Ovary (tissue), 9 donors: Measurements from ENCODE around the gene EIF5A. TPM values are rescaled to one million over a fixed set of nuclear protein-coding genes. Genes with fewer than 3 reads are reported as not detected.

ENCODE experiments used
- DNase-seq, 5 donors: peaks; one replicate each; pipeline ENCODE4 v3.0.0-alpha.2; 2019 to 2020
- H3K27ac ChIP-seq, 2 donors: fragments of 200-600 bp; one replicate each; pipeline versions ENCODE4 v1.5.1 to v1.8.0; 2019 to 2022
- H3K27me3 ChIP-seq: fragments of 200-600 bp; one replicate; pipeline ENCODE4 v1.8.0; 2022
- H3K36me3 ChIP-seq: fragments of 200-600 bp; sonication (generic); one replicate; pipeline ENCODE4 v1.5.1; 2019
- H3K4me1 ChIP-seq: one replicate; pipeline ENCODE4 v1.8.1; 2013; ENCODE audit warnings: mild to moderate bottlenecking, moderate library complexity; ENCODE audit not compliant: insufficient read depth
- H3K4me3 ChIP-seq: fragments of 200-600 bp; sonication (generic); one replicate; pipeline ENCODE4 v1.5.1; 2017
- H3K9me3 ChIP-seq, 2 donors: fragments of 200-600 bp in 1 of 2; sonication (generic) in 1 of 2; one replicate each; pipeline versions ENCODE4 v1.5.1 to v1.8.1; 2013 to 2019; ENCODE audit warnings: mild to moderate bottlenecking in 1 of 2, moderate library complexity in 1 of 2
- EP300 ChIP-seq: sonication (generic); formaldehyde crosslinking; IDR thresholded peaks from one replicate; pipeline ENCODE4 v1.6.1; 2017; ENCODE audit warnings: antibody characterized with exemption
- POLR2A ChIP-seq: fragments of 450-650 bp; IDR thresholded peaks from one replicate; pipeline ENCODE4 v1.6.1; 2017; ENCODE audit warnings: antibody characterized with exemption, mild to moderate bottlenecking, moderate library complexity
- WGBS, 3 donors: extraction: QIAGEN DNeasy Blood & Tissue Kit in 1 of 3; methylation state at CpG; one replicate each; pipeline versions ENCODE4 v1.1.5 to v1.1.7; 2013 to 2017; 5-methylcytosine and 5-hydroxymethylcytosine counted together
- intact Hi-C, 4 donors: fragments of 100-400 bp; cut with DNase I; formaldehyde crosslinking; loops; one replicate each; pipeline versions ENCODE4 v1.11.0 to v1.15.1; 2022 to 2023
- polyA plus RNA-seq, 2 donors: library from polyadenylated mRNA; stranded (reverse); fragments of 200-250 nt in 1 of 2; fragments of 350-450 nt in 1 of 2; fragmentation: Illumina TruSeq in 1 of 2; extraction: RNeasy Lipid Tissue Mini Kit (QIAGEN cat#74804) in 1 of 2; gene quantifications; one replicate each; pipeline ENCODE4 v1.2.3, GENCODE V29; 2013 to 2014
- total RNA-seq, 7 donors: library from RNA; depleted of rRNA in 2 of 7; stranded (reverse); fragments of >200 nt in 2 of 7; fragmentation: NEBNext Ultra II Directional in 3 of 7; extraction: Animal tissue kit (Norgen Biotek cat#: 25700) in 3 of 7; gene quantifications; one replicate each; pipeline versions ENCODE4 v1.1.0 to v1.2.4, GENCODE V29; 2016 to 2023
- TF ChIP-seq, protein P1 (sequence below), 3 donors: fragments of 450-650 bp in 2 of 3; fragments of 200-600 bp in 1 of 3; IDR thresholded peaks; one replicate each; pipeline versions ENCODE4 v1.5.1 to v1.8.0; 2016 to 2022; ENCODE audit warnings: antibody characterized with exemption in 3 of 3, mild to moderate bottlenecking in 1 of 3
- donor health status: DM: no; HTN: no; CAD: no; lungs with moderate emphysema.
- donor health status: DM: no; HTN: no; CAD: no.
- donor health status: Bipolar disorder and iron deficiency.
- donor health status: DM: yes; HTN: yes; CAD: no.
- donor health status: DM: no; HTN: no; CAD: no.
- donor health status: DM: yes; HTN: yes; CAD: no.

The EIF5A gene
- total and polyA plus RNA-seq, 9 donors = 55.9 to 302 (median 229) TPM

DNA sequence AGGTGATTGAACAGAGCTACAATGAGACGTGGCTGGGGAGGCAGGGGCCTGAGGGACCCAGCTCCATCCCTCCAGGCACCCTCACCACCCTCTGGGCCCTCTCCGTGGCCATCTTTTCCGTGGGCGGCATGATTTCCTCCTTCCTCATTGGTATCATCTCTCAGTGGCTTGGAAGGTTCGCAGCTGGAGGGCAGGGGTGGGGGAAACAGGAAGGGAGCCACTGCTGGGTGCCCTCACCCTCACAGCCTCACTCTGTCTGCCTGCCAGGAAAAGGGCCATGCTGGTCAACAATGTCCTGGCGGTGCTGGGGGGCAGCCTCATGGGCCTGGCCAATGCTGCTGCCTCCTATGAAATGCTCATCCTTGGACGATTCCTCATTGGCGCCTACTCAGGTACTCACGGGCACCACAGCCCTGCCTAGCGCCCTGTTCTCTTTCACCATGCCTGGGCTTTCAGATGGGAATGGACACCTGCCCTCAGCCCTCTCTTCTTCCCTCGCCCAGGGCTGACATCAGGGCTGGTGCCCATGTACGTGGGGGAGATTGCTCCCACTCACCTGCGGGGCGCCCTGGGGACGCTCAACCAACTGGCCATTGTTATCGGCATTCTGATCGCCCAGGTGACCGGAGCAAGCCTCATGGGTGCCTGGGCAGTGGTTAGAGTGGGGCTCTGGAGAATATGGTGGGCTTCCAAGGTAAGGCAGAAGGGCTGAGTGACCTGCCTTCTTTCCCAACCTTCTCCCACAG is 23.8 kb upstream of the EIF5A start:
- Histone ChIP-seq H3K9me3 (no peaks in the 10 kb centered on the region), H3K27me3 (no peaks in the 10 kb centered on the region), H3K4me1 (peaks cover 6% of the 10 kb centered on the region), H3K36me3 (no peaks in the 10 kb centered on the region), H3K27ac (no peak overlapping the region), H3K4me3 (no peak overlapping the region)
- TF ChIP-seq, protein P1, sequence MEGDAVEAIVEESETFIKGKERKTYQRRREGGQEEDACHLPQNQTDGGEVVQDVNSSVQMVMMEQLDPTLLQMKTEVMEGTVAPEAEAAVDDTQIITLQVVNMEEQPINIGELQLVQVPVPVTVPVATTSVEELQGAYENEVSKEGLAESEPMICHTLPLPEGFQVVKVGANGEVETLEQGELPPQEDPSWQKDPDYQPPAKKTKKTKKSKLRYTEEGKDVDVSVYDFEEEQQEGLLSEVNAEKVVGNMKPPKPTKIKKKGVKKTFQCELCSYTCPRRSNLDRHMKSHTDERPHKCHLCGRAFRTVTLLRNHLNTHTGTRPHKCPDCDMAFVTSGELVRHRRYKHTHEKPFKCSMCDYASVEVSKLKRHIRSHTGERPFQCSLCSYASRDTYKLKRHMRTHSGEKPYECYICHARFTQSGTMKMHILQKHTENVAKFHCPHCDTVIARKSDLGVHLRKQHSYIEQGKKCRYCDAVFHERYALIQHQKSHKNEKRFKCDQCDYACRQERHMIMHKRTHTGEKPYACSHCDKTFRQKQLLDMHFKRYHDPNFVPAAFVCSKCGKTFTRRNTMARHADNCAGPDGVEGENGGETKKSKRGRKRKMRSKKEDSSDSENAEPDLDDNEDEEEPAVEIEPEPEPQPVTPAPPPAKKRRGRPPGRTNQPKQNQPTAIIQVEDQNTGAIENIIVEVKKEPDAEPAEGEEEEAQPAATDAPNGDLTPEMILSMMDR (IDR thresholded peaks at IDR 0.05) = no peak
- TF ChIP-seq EP300 (no peak), POLR2A (no peak)
- WGBS, 3 donors = 87 to 91% (median 90%) methylated on average over 18 of the region's 18 CpGs
- intact Hi-C loops = loop anchor here in 1 of 4 donors (5.0 kb wide), 1 partner anchor 64 kb away; no protein-coding TSS in a partner anchor
- DNase-seq = no peak

DNA sequence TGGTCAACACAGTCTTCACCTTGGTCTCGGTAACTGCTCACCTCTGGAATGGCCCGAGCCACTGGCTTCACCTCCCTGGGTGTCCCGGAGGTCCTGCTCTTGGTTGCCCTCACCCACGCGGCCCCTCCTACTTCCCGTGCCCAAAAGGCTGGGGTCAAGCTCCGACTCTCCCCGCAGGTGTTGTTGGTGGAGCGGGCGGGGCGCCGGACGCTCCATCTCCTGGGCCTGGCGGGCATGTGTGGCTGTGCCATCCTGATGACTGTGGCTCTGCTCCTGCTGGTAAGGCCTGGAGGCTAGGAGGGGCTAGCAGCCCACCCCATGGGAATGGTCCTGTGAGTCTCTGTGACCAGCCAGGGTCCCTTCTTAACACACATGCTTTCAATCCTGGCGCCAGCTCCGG is 22.5 kb upstream of the EIF5A start:
- Histone ChIP-seq H3K9me3 (no peaks in the 10 kb centered on the region), H3K36me3 (no peaks in the 10 kb centered on the region), H3K4me1 (peaks cover 6% of the 10 kb centered on the region), H3K27ac (no peak overlapping the region), H3K27me3 (no peaks in the 10 kb centered on the region), H3K4me3 (no peak overlapping the region)
- DNase-seq = no peak
- TF ChIP-seq EP300 = no peak
- TF ChIP-seq POLR2A = no peak
- TF ChIP-seq, protein P1 (IDR thresholded peaks at IDR 0.05) = no peak
- WGBS, 3 donors = 84 to 92% (median 89%) methylated on average over 5 to 16 of the region's 16 CpGs
- intact Hi-C loops = loop anchor here in 1 of 4 donors (5.0 kb wide), 1 partner anchor 62 kb away; no protein-coding TSS in a partner anchor

DNA sequence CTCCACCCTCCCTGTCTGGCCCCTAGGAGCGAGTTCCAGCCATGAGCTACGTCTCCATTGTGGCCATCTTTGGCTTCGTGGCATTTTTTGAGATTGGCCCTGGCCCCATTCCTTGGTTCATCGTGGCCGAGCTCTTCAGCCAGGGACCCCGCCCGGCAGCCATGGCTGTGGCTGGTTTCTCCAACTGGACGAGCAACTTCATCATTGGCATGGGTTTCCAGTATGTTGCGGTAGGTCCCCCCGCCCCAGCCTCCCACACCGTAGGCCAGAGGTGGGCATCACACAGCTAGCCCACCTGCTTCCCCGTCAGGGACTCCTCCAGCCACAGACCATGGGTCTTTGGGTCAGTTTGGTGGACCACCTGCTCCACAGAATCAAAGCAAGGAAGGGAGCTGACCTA is 21.7 kb upstream of the EIF5A start:
- H3K27me3 ChIP-seq = no peaks in the 10 kb centered on the region
- H3K36me3 ChIP-seq = no peaks in the 10 kb centered on the region
- no peaks in the 10 kb centered on the region for H3K9me3 ChIP-seq
- whole genome bisulfite sequencing, 3 donors = 86 to 92% (median 89%) methylated on average over 12 of the region's 12 CpGs
- H3K27ac ChIP-seq = no peak overlapping the region
- no peak overlapping the region for H3K4me3 ChIP-seq
- intact Hi-C loops = no loop called here
- TF ChIP-seq POLR2A (no peak), EP300 (no peak)
- TF ChIP-seq, protein P1 (IDR thresholded peaks at IDR 0.05) = no peak
- DNase-seq = no peak
- peaks cover 6% of the 10 kb centered on the region for H3K4me1 ChIP-seq

DNA sequence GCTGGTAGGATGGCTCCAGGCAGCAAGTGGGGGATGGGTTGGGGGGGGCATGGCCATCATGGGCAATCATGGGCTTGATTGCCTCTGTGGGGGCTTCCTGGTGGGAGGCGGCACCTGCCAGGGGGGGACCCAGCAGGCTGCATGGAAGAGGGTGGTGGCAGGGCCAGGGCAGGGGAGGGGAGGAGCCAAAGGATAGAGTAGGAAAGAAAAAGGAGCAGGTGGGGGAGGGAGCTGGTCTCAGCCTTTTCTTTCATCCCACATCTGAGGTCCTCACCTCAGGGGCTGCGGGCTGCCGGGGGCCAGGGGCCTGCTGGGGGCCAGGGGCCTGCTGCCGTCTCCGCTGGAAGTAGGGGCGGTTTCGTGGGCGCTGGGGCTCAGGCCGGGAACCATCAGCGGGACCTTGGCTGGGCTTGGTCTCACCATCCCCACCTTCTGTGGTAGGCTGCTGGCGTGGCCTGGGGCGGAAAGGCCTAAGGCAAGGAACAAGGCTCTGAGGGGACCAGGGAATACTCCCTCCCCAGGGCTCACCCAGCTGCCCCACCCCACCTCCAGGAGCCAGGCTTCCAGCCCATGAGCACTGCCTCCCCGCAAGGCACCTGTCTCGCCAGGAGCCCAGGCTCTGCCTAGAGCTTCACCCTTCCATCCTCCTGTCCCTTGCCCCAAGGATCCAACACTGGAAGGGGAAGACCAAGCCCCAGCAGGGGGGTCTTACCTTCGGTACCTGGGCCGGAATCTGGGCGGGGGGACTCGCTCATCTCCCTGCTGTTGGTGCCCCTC is 18.0 kb upstream of the EIF5A start:
- no peaks in the 10 kb centered on the region for H3K27me3 ChIP-seq
- no peak for DNase-seq
- 67 to 74% (median 68%) methylated on average over 18 of the region's 18 CpGs for WGBS, 3 donors
- no peak overlapping the region for H3K27ac ChIP-seq
- intact Hi-C loops = loop anchor here in 1 of 4 donors (5.0 kb wide), 1 partner anchor 247 kb away; the partner anchor contains the start of gene SLC16A11
- peaks cover 5% of the 10 kb centered on the region for H3K4me1 ChIP-seq
- no peaks in the 10 kb centered on the region for H3K9me3 ChIP-seq
- TF ChIP-seq, protein P1 (IDR thresholded peaks at IDR 0.05) = no peak
- TF ChIP-seq POLR2A = no peak
- TF ChIP-seq EP300 = no peak
- no peaks in the 10 kb centered on the region for H3K36me3 ChIP-seq
- H3K4me3 ChIP-seq = no peak overlapping the region
